Measurements from ENCODE around the gene ATXN3.

ATXN3 gene

DNA sequence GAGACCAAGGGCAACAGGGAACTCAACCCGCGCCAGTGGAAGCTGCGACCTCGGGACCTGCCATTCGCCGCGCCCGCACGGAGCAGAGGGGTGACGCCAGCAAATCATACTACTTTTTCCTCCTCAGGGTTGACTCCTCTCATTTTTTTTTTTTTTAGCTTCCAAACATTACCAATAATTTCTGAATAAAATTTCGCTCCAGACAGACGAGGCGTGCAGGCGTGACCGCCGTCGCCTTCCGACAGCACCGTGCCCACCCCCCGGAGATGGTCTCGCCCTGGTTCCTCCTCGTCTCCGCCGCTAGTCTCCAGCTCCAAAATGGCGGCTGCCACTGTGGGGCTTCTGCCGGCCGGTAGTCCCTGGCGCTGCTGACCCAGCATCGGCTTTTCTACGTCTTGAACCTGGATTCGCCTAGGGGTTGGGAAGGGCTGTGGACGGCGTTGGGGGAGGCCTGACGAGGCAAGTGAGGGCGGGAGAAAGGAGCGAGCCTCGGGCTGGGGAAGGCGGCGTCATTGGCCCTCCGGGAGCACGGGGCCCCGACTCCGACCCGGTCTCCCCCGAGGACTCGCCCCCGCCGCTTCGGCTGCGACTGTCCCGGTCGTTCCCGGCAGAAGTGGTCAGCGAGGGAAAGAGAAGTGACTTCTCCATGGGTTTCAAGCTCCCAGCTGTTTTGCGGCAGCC lies 15.4 kb upstream of the ATXN3 start, which contains the start of the genes CPSF2 and NDUFB1:
TSS of gene CPSF2 (plus strand) at position 300 of the 681 bp plus-strand sequence. CDS start 9,016 bp downstream, outside the sequence.
TSS of gene NDUFB1 (minus strand) at position 37 of the 681 bp plus-strand sequence. CDS start 4,069 bp downstream, outside the sequence.
- H3K4me3 ChIP-seq (ENCODE audit: low read depth in 1 of 2, low read length in 2 of 2), result peak within 1 kb of the TSS; percentile 97 to 98
- H3K4me1 ChIP-seq (ENCODE audit: control insufficient read depth in 1 of 2, insufficient read depth in 2 of 2, low read length in 2 of 2), result peaks cover 0 to 4% of the 10 kb centered on the region in 2 donors
- H3K9ac ChIP-seq (ENCODE audit: low read depth in 1 of 2, low read length in 2 of 2), result peak within 1 kb of the TSS; percentile 95 to 98
- H3K27me3 ChIP-seq (ENCODE audit: control insufficient read depth in 1 of 2, insufficient read depth in 2 of 2, low read length in 2 of 2), result no peaks in the 10 kb centered on the region
- H3K27ac ChIP-seq (ENCODE audit: low read depth, low read length), result peak within 1 kb of the TSS; percentile 82
- H3K36me3 ChIP-seq (ENCODE audit: control insufficient read depth in 1 of 2, insufficient read depth in 2 of 2, low read length in 2 of 2), result peaks cover 4 to 13% of the 10 kb centered on the region in 2 donors
- H3K9me3 ChIP-seq (ENCODE audit: control insufficient read depth in 1 of 2, low read length in 2 of 2), result no peaks in the 10 kb centered on the region

DNA sequence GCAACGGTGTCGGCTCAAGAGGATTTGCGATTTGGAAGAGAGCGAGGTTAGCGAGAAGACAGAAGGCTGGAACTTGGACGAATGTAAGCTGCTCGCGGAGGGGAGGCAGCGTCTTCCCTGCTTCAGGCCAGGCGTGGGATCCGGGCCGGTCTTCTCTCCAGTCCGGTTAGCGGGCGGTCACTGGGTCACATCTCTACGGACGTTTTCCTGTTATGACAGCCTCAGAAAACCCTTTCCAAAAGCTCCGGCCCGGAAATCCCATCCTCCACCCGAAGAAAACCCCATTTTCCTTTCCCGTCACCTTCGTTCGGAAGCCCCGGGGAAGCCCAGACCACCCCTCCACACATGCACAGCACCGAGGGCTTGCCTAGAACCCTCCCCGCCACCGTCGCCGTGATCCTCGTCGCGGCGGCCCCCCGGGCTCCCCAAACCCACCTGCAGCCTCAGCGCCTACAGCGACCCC lies 14.9 kb upstream of the ATXN3 start:
- no peaks in the 10 kb centered on the region for H3K27me3 ChIP-seq (ENCODE audit: control insufficient read depth in 1 of 2, insufficient read depth in 2 of 2, low read length in 2 of 2)
- H3K9me3 ChIP-seq (ENCODE audit: control insufficient read depth in 1 of 2, low read length in 2 of 2), result no peaks in the 10 kb centered on the region
- H3K4me1 ChIP-seq (ENCODE audit: control insufficient read depth in 1 of 2, insufficient read depth in 2 of 2, low read length in 2 of 2), result peaks cover 0 to 4% of the 10 kb centered on the region in 2 donors
- peak overlapping the region; percentile 95 to 98 for H3K9ac ChIP-seq (ENCODE audit: low read depth in 1 of 2, low read length in 2 of 2)
- peak overlapping the region; percentile 97 to 98 for H3K4me3 ChIP-seq (ENCODE audit: low read depth in 1 of 2, low read length in 2 of 2)
- peak overlapping the region; percentile 82 for H3K27ac ChIP-seq (ENCODE audit: low read depth, low read length)
- H3K36me3 ChIP-seq (ENCODE audit: control insufficient read depth in 1 of 2, insufficient read depth in 2 of 2, low read length in 2 of 2), result peaks cover 6 to 12% of the 10 kb centered on the region in 2 donors

DNA sequence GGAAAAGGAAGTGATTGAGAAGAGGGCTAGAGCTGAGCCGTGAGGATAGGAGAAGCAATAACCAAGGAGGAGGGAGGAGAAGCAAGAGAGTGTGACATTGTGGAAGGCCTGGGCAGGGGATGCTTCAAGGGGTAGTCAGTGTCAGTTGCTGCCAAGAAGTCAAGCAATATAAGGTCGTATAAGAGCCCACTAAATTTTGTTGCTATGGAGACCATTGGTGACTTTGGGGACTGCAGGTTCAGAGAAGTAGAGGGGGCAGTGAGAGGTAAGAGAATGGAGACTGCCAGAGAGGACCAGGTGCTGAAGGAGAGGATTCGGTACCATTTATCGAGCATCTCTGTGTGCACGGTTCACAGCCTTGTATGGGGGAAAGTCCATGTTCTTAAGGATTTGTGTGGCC lies 3.1 kb upstream of the ATXN3 start:
- H3K27ac ChIP-seq (ENCODE audit: low read depth, low read length), result no peak overlapping the region
- H3K27me3 ChIP-seq (ENCODE audit: control insufficient read depth in 1 of 2, insufficient read depth in 2 of 2, low read length in 2 of 2), result no peaks in the 10 kb centered on the region
- no peak overlapping the region for H3K9ac ChIP-seq (ENCODE audit: low read depth in 1 of 2, low read length in 2 of 2)
- no peak overlapping the region for H3K4me3 ChIP-seq (ENCODE audit: low read depth in 1 of 2, low read length in 2 of 2)
- H3K4me1 ChIP-seq (ENCODE audit: control insufficient read depth in 1 of 2, insufficient read depth in 2 of 2, low read length in 2 of 2), result peaks cover 4 to 9% of the 10 kb centered on the region in 2 donors
- no peaks in the 10 kb centered on the region for H3K9me3 ChIP-seq (ENCODE audit: control insufficient read depth in 1 of 2, low read length in 2 of 2)
- H3K36me3 ChIP-seq (ENCODE audit: control insufficient read depth in 1 of 2, insufficient read depth in 2 of 2, low read length in 2 of 2), result no peaks in the 10 kb centered on the region

DNA sequence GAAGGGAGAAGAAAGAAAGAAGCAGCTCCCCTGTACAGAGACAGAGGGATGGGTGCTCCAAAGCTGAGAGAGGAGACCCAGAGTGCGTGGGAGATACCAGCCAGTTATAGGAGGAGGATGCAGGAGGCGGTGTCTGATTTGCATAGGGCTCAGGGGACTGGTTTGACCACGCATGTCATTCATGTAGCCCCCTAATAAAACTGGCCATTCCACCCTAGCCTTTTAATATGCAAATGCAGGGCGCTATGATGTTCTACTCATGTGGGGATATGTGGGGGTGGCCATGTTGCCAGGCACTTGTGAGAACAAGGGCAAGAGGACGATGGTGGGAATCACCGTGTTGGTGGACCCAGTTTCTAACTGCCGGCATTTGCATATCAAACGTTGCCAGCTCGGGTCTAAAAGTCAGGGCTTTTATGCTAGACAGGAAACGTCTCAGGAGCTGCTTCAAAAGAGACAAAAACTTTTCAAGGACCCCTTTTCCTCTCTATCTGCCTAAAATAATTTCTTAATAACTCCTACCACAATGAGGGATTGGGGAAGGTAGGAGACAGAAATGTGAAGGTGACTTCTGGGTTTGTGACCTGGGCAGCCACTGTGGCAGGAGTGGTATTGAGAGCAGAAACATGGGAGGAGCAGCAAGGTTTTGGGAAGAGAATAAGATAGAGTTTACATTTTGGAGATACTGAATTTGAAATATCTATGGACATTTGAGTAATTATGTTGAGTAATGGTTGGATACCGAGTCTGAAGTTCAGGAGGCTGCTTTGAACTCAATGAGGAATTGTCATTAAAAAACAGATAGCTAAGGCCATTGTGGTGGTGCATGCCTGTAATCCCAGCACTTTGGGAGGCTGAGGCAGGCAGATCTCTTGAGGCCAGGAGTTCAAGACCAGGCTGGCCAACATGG lies 2.2 kb upstream of the ATXN3 start:
- Histone ChIP-seq H3K4me3 (ENCODE audit: low read depth in 1 of 2, low read length in 2 of 2) (no peak overlapping the region), H3K9ac (ENCODE audit: low read depth in 1 of 2, low read length in 2 of 2) (no peak overlapping the region), H3K27me3 (ENCODE audit: control insufficient read depth in 1 of 2, insufficient read depth in 2 of 2, low read length in 2 of 2) (no peaks in the 10 kb centered on the region), H3K36me3 (ENCODE audit: control insufficient read depth in 1 of 2, insufficient read depth in 2 of 2, low read length in 2 of 2) (no peaks in the 10 kb centered on the region), H3K4me1 (ENCODE audit: control insufficient read depth in 1 of 2, insufficient read depth in 2 of 2, low read length in 2 of 2) (peaks cover 4 to 7% of the 10 kb centered on the region in 2 donors), H3K27ac (ENCODE audit: low read depth, low read length) (no peak overlapping the region), H3K9me3 (ENCODE audit: control insufficient read depth in 1 of 2, low read length in 2 of 2) (no peaks in the 10 kb centered on the region)

DNA sequence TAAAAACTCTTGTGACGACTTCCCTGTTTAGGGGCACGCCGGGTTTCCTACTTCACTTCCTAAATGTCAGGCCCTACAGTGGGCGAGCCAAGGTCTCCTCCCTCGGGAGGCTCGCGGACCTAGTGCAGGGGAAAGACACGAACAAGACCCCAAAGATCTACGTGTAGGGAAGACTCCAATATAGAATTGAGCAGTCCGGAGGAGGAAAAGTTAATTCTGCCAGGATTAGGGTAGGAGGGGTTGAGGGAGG lies 564 bp downstream of the ATXN3 start:
- H3K36me3 ChIP-seq (ENCODE audit: control insufficient read depth in 1 of 2, insufficient read depth in 2 of 2, low read length in 2 of 2), result no peaks in the 10 kb centered on the region
- H3K4me3 ChIP-seq (ENCODE audit: low read depth in 1 of 2, low read length in 2 of 2), result peak overlapping the region; percentile 87 to 97
- H3K27ac ChIP-seq (ENCODE audit: low read depth, low read length), result peak overlapping the region; percentile 94
- H3K27me3 ChIP-seq (ENCODE audit: control insufficient read depth in 1 of 2, insufficient read depth in 2 of 2, low read length in 2 of 2), result no peaks in the 10 kb centered on the region
- no peaks in the 10 kb centered on the region for H3K9me3 ChIP-seq (ENCODE audit: control insufficient read depth in 1 of 2, low read length in 2 of 2)
- peak overlapping the region; percentile 82 to 84 for H3K9ac ChIP-seq (ENCODE audit: low read depth in 1 of 2, low read length in 2 of 2)
- peaks cover 11 to 12% of the 10 kb centered on the region in 2 donors for H3K4me1 ChIP-seq (ENCODE audit: control insufficient read depth in 1 of 2, insufficient read depth in 2 of 2, low read length in 2 of 2)

DNA sequence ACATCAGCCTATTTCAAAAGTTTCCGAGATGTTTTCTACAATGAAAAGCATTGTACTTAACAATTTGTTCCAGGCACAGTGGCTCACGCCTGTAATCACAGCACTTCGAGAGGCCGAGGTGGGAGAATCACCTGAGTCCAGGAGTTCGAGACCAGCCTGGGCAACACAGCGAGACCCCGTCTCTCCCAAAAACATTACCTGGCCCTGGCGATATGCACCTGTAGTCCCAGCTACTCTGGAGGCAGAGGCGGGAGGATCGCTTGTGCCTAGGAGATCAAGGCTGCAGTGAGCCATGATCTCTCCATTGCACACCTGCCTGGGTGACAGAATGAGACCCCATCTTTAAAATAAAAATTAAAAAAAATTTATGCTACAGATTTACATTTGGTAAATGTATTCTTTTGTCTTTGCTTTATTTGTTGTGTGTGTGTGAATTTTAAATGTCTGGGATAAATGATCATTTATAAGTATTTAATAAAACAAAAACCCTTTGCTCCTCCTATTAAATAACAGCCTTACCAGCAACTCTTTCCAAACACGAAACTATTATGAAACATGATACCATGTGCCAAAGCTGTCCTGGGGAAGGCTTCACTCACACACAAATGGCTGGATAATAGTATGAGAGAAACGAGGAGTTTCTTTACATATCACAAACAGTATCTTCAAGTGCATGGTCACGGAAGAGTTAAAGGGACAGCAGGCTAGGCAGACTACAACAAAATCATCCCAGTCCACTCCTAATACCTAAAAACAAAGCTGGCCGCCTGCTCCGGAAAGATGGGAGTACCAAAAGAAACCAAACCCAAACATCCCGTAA lies 1.1 kb downstream of the ATXN3 start:
- no peaks in the 10 kb centered on the region for H3K27me3 ChIP-seq (ENCODE audit: control insufficient read depth in 1 of 2, insufficient read depth in 2 of 2, low read length in 2 of 2)
- peaks cover 11 to 12% of the 10 kb centered on the region in 2 donors for H3K4me1 ChIP-seq (ENCODE audit: control insufficient read depth in 1 of 2, insufficient read depth in 2 of 2, low read length in 2 of 2)
- H3K36me3 ChIP-seq (ENCODE audit: control insufficient read depth in 1 of 2, insufficient read depth in 2 of 2, low read length in 2 of 2), result no peaks in the 10 kb centered on the region
- no peaks in the 10 kb centered on the region for H3K9me3 ChIP-seq (ENCODE audit: control insufficient read depth in 1 of 2, low read length in 2 of 2)
- H3K9ac ChIP-seq (ENCODE audit: low read depth in 1 of 2, low read length in 2 of 2), result peak overlapping the region; percentile 82 to 84
- peak overlapping the region; percentile 87 to 97 for H3K4me3 ChIP-seq (ENCODE audit: low read depth in 1 of 2, low read length in 2 of 2)
- H3K27ac ChIP-seq (ENCODE audit: low read depth, low read length), result peak overlapping the region; percentile 94

DNA sequence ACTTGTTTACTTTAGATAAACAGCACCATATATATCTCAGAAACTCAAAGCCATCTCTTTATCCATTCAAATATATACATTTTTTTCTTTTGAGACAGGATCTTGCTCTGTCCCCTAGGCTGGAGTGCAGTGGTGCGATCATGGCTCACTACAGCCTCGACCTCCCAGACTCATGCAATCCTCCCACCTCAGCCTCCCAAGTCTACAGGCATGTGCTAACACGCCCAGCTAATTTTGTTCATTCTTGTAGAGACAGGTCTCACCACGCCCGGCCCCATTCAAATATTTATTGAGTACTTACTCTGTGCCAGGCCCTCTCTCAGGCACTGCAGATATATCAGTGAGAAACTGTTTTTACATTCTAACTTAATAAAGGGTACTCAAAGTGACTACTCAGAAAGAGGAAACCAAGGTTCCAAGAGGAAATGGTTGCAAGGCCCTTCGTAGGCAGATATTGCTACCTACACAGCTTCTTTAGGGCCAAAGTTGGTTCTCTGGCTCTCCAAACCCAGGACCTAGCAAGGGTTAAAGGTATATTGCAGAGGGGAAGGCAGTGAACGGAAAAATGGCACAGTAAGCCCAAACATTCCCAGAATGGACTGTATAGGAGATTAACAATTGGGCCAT lies 2.9 kb downstream of the ATXN3 start:
- Histone ChIP-seq H3K9ac (ENCODE audit: low read depth in 1 of 2, low read length in 2 of 2) (no peak overlapping the region), H3K27ac (ENCODE audit: low read depth, low read length) (no peak overlapping the region), H3K4me1 (ENCODE audit: control insufficient read depth in 1 of 2, insufficient read depth in 2 of 2, low read length in 2 of 2) (peaks cover 11 to 12% of the 10 kb centered on the region in 2 donors), H3K36me3 (ENCODE audit: control insufficient read depth in 1 of 2, insufficient read depth in 2 of 2, low read length in 2 of 2) (no peaks in the 10 kb centered on the region), H3K27me3 (ENCODE audit: control insufficient read depth in 1 of 2, insufficient read depth in 2 of 2, low read length in 2 of 2) (no peaks in the 10 kb centered on the region), H3K4me3 (ENCODE audit: low read depth in 1 of 2, low read length in 2 of 2) (no peak overlapping the region), H3K9me3 (ENCODE audit: control insufficient read depth in 1 of 2, low read length in 2 of 2) (no peaks in the 10 kb centered on the region)

DNA sequence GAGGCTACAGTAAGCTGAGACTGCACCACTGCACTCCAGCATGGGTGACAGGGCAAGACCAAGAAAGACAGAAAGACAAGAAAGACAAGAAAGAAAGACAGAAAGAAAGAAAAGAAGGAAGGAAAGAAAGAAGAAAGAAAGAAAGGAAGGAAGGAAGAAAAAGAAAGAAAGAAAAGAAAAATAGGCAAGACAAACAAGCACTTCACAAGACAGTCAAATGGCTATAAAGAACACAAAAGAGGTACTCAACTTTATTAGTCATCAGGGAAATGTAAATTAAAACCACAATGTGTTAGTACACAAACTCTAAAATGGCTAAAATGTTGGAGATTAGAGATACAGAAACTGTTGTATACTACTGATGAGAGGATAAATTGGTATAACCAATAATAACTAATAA lies 6.6 kb downstream of the ATXN3 start:
- no peaks in the 10 kb centered on the region for H3K27me3 ChIP-seq (ENCODE audit: control insufficient read depth in 1 of 2, insufficient read depth in 2 of 2, low read length in 2 of 2)
- no peaks in the 10 kb centered on the region for H3K9me3 ChIP-seq (ENCODE audit: control insufficient read depth in 1 of 2, low read length in 2 of 2)
- H3K36me3 ChIP-seq (ENCODE audit: control insufficient read depth in 1 of 2, insufficient read depth in 2 of 2, low read length in 2 of 2), result peaks cover 0 to 5% of the 10 kb centered on the region in 2 donors
- H3K4me1 ChIP-seq (ENCODE audit: control insufficient read depth in 1 of 2, insufficient read depth in 2 of 2, low read length in 2 of 2), result peaks cover 5 to 8% of the 10 kb centered on the region in 2 donors
- no peak overlapping the region for H3K4me3 ChIP-seq (ENCODE audit: low read depth in 1 of 2, low read length in 2 of 2)
- no peak overlapping the region for H3K27ac ChIP-seq (ENCODE audit: low read depth, low read length)
- no peak overlapping the region for H3K9ac ChIP-seq (ENCODE audit: low read depth in 1 of 2, low read length in 2 of 2)

DNA sequence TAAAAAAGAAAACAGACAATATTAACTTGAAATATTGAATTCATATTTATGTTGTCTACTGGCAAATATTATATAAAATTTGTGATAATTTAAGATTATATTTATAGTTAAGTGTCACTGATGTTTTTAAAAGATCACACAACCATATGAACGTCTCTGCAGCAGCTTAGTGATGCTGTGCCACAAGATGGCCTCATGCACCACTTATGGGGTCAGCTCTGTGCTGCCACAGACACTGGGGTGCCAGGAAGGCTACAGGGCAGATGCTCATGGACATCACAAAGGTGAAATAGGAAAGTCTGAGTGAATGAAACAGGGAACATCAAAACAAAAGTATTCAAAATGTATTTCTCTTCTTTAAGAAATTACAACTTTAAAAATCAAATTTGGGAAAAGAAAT lies 13.1 kb downstream of the ATXN3 start:
- H3K4me1 ChIP-seq (ENCODE audit: control insufficient read depth in 1 of 2, insufficient read depth in 2 of 2, low read length in 2 of 2), result no peaks in the 10 kb centered on the region
- no peak overlapping the region for H3K4me3 ChIP-seq (ENCODE audit: low read depth in 1 of 2, low read length in 2 of 2)
- H3K36me3 ChIP-seq (ENCODE audit: control insufficient read depth in 1 of 2, insufficient read depth in 2 of 2, low read length in 2 of 2), result peaks cover 0 to 30% of the 10 kb centered on the region in 2 donors
- no peaks in the 10 kb centered on the region for H3K27me3 ChIP-seq (ENCODE audit: control insufficient read depth in 1 of 2, insufficient read depth in 2 of 2, low read length in 2 of 2)
- no peaks in the 10 kb centered on the region for H3K9me3 ChIP-seq (ENCODE audit: control insufficient read depth in 1 of 2, low read length in 2 of 2)
- no peak overlapping the region for H3K27ac ChIP-seq (ENCODE audit: low read depth, low read length)
- no peak overlapping the region for H3K9ac ChIP-seq (ENCODE audit: low read depth in 1 of 2, low read length in 2 of 2)

Measured in duodenal mucosa (tissue), 2 donors.